Neural cell (in vitro differentiated cells): ENCODE measurements around the gene SLF2. TPM values are rescaled to one million over a fixed set of nuclear protein-coding genes. Genes with fewer than 3 reads are reported as not detected.

Source experiments
- H2AFZ ChIP-seq: fragments of 200-600, 300-800 bp; sonication (generic), shearing (Covaris generic); 2 replicates; pipeline ENCODE4 v1.6.0; 2014; ENCODE audit warnings: low read depth, mild to moderate bottlenecking, antibody characterized with exemption, low read length, moderate library complexity
- H3F3A ChIP-seq: fragments of 200-600 bp; shearing (Covaris generic); 2 replicates; pipeline ENCODE4 v1.6.1; 2016; ENCODE audit warnings: mild to moderate bottlenecking, moderate library complexity, mixed read lengths, antibody characterized with exemption, low read length; ENCODE audit not compliant: insufficient read depth, poor library complexity, severe bottlenecking
- H3K27ac ChIP-seq: fragments of 200-600, 300-800 bp; sonication (generic), shearing (Covaris generic); 2 replicates; pipeline ENCODE4 v1.5.1; 2014; ENCODE audit warnings: mild to moderate bottlenecking, low read length, moderate library complexity
- H3K27me3 ChIP-seq: fragments of 300-800, 200-600 bp; sonication (generic), shearing (Covaris generic); 2 replicates; pipeline ENCODE4 v1.6.0; 2014; ENCODE audit warnings: mild to moderate bottlenecking, low read depth, low read length, moderate library complexity; ENCODE audit not compliant: insufficient read depth
- H3K36me3 ChIP-seq: fragments of 300-800, 200-600 bp; sonication (generic), shearing (Covaris generic); 2 replicates; pipeline ENCODE4 v1.5.1; 2014; ENCODE audit warnings: mild to moderate bottlenecking, antibody characterized with exemption, low read length, moderate library complexity; ENCODE audit not compliant: insufficient read depth
- H3K4me2 ChIP-seq: fragments of 300-800, 200-600 bp; sonication (generic), shearing (Covaris generic); 2 replicates; pipeline ENCODE4 v1.6.0; 2014; ENCODE audit warnings: mild to moderate bottlenecking, low read length
- H3K4me3 ChIP-seq: fragments of 300-800, 200-600 bp; sonication (generic), shearing (Covaris generic); 2 replicates; pipeline ENCODE4 v1.5.1; 2014; ENCODE audit warnings: mild to moderate bottlenecking, low read length, moderate library complexity
- H3K79me2 ChIP-seq: fragments of 200-600 bp; shearing (Covaris generic); replicated peaks from 2 replicates; pipeline ENCODE4 v1.6.0; 2014; ENCODE audit warnings: mild to moderate bottlenecking, low read length, moderate library complexity; ENCODE audit not compliant: insufficient read depth
- H3K9ac ChIP-seq: fragments of 300-800, 200-600 bp; sonication (generic), shearing (Covaris generic); 2 replicates; pipeline ENCODE4 v1.6.1; 2016; ENCODE audit warnings: mild to moderate bottlenecking, low read length, mixed read lengths
- H3K9me2 ChIP-seq: fragments of 200-600 bp; shearing (Covaris generic); 2 replicates; pipeline ENCODE4 v1.6.1; 2016; ENCODE audit warnings: mild to moderate bottlenecking, low read length, mixed read lengths; ENCODE audit not compliant: insufficient read depth
- H3K9me3 ChIP-seq: fragments of 200-600, 300-800 bp; sonication (generic), shearing (Covaris generic); 2 replicates; pipeline ENCODE4 v1.6.1; 2016; ENCODE audit warnings: mild to moderate bottlenecking, mixed run types, low read length, moderate library complexity, mixed read lengths
- H4K20me1 ChIP-seq: fragments of 200-600 bp; shearing (Covaris generic); 2 replicates; pipeline ENCODE4 v1.6.1; 2016; ENCODE audit warnings: mild to moderate bottlenecking, mixed run types; ENCODE audit not compliant: insufficient read depth
- EP300 ChIP-seq: fragments of 450-650 bp; conservative IDR thresholded peaks from 2 replicates; pipeline ENCODE4 v1.6.1; 2014; ENCODE audit warnings: antibody characterized with exemption, mild to moderate bottlenecking, moderate library complexity; ENCODE audit not compliant: poor library complexity, severe bottlenecking
- EZH2 ChIP-seq: fragments of 200-600, 300-800 bp; shearing (Covaris generic), sonication (generic); IDR thresholded peaks from 2 replicates; pipeline ENCODE4 v1.6.1; 2014; ENCODE audit warnings: antibody characterized with exemption, low read length, borderline replicate concordance, mild to moderate bottlenecking; ENCODE audit not compliant: insufficient read depth, poor library complexity, severe bottlenecking
- MXI1 ChIP-seq: fragments of 450-650 bp; conservative IDR thresholded peaks from 2 replicates; pipeline ENCODE4 v1.6.1; 2014; ENCODE audit warnings: antibody characterized with exemption, mild to moderate bottlenecking; ENCODE audit not compliant: poor library complexity, severe bottlenecking
- POLR2AphosphoS5 ChIP-seq: IDR thresholded peaks from 2 replicates; pipeline ENCODE4 v1.6.1; 2012
- RAD21 ChIP-seq: fragments of 450-650 bp; conservative IDR thresholded peaks from 2 replicates; pipeline ENCODE4 v1.6.1; 2014; ENCODE audit warnings: antibody characterized with exemption, mild to moderate bottlenecking, moderate library complexity
- REST ChIP-seq: IDR thresholded peaks from 2 replicates; pipeline ENCODE4 v1.6.1; 2012; ENCODE audit warnings: borderline replicate concordance
- SMC3 ChIP-seq: fragments of 450-650 bp; conservative IDR thresholded peaks from 2 replicates; pipeline ENCODE4 v1.6.1; 2014; ENCODE audit warnings: antibody characterized with exemption, mild to moderate bottlenecking, moderate library complexity; ENCODE audit not compliant: poor library complexity
- TAF1 ChIP-seq: IDR thresholded peaks from 2 replicates; pipeline ENCODE4 v1.6.1; 2012; ENCODE audit warnings: low read depth
- polyA plus RNA-seq: library from polyadenylated mRNA; depleted of rRNA; stranded (reverse); fragments of >200 nt; gene quantifications from 2 replicates; pipeline ENCODE4 v1.2.3, GENCODE V29; 2014
- TF ChIP-seq, protein P1 (sequence below): fragments of 450-650 bp; IDR thresholded peaks from 2 replicates; pipeline ENCODE4 v1.5.1; 2014; ENCODE audit warnings: antibody characterized with exemption, mild to moderate bottlenecking, moderate library complexity; ENCODE audit not compliant: poor library complexity, severe bottlenecking

SLF2 gene
- polyA plus RNA-seq, 1 donor from 2014 or later, result 43.0 TPM

DNA sequence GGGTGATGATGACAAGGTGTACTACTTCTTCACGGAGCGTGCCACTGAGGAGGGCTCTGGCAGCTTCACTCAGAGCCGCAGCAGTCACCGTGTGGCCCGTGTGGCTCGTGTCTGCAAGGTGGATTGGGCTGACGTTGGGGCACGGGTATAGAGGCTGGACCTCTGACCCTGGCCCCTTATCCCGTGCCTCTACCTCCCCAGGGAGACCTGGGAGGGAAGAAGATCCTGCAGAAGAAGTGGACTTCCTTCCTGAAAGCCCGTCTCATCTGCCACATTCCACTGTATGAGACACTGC, 66.1 kb downstream of the SLF2 start:
- no peaks in the 10 kb centered on the region for H3K36me3 ChIP-seq
- H3K9me3 ChIP-seq, result no peaks in the 10 kb centered on the region
- TF ChIP-seq POLR2AphosphoS5 (no peak), EP300 (no peak), RAD21 (no peak), EZH2 (no peak), SMC3 (no peak), MXI1 (no peak), TAF1 (no peak), REST (no peak)
- TF ChIP-seq, protein P1, sequence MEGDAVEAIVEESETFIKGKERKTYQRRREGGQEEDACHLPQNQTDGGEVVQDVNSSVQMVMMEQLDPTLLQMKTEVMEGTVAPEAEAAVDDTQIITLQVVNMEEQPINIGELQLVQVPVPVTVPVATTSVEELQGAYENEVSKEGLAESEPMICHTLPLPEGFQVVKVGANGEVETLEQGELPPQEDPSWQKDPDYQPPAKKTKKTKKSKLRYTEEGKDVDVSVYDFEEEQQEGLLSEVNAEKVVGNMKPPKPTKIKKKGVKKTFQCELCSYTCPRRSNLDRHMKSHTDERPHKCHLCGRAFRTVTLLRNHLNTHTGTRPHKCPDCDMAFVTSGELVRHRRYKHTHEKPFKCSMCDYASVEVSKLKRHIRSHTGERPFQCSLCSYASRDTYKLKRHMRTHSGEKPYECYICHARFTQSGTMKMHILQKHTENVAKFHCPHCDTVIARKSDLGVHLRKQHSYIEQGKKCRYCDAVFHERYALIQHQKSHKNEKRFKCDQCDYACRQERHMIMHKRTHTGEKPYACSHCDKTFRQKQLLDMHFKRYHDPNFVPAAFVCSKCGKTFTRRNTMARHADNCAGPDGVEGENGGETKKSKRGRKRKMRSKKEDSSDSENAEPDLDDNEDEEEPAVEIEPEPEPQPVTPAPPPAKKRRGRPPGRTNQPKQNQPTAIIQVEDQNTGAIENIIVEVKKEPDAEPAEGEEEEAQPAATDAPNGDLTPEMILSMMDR, result no peak
- no peak overlapping the region for H3K4me2 ChIP-seq
- no peak overlapping the region for H2AFZ ChIP-seq
- H4K20me1 ChIP-seq, result no peaks in the 10 kb centered on the region
- no peaks in the 10 kb centered on the region for H3K27me3 ChIP-seq
- no peaks in the 10 kb centered on the region for H3K79me2 ChIP-seq
- H3K9ac ChIP-seq, result no peak overlapping the region
- no peak overlapping the region for H3K4me3 ChIP-seq
- H3F3A ChIP-seq, result no peaks in the 10 kb centered on the region
- no peaks in the 10 kb centered on the region for H3K9me2 ChIP-seq
- no peak overlapping the region for H3K27ac ChIP-seq

- no peaks in the 10 kb centered on the region for H3K27me3 ChIP-seq
- H2AFZ ChIP-seq, result no peak overlapping the region
- H3K4me2 ChIP-seq, result no peak overlapping the region
- no peaks in the 10 kb centered on the region for H4K20me1 ChIP-seq
- H3K4me3 ChIP-seq, result no peak overlapping the region
- H3K79me2 ChIP-seq, result no peaks in the 10 kb centered on the region
- H3K9me3 ChIP-seq, result no peaks in the 10 kb centered on the region
- no peaks in the 10 kb centered on the region for H3K36me3 ChIP-seq
- H3F3A ChIP-seq, result no peaks in the 10 kb centered on the region
- no peak overlapping the region for H3K27ac ChIP-seq
- H3K9ac ChIP-seq, result no peak overlapping the region
- H3K9me2 ChIP-seq, result no peaks in the 10 kb centered on the region
- no peak for TF ChIP-seq SMC3
- no peak for TF ChIP-seq REST
- no peak for TF ChIP-seq EZH2
- no peak for TF ChIP-seq EP300
- no peak for TF ChIP-seq TAF1
- TF ChIP-seq POLR2AphosphoS5, result no peak
- no peak for TF ChIP-seq RAD21
- TF ChIP-seq MXI1, result no peak
- TF ChIP-seq, protein P1, result no peak
Observed at GRCh38 chr10:100979791-100980272, 67.1 kb downstream of the SLF2 start.
